GM12891 (cell line): Measurements from ENCODE around the gene SF3B4.

Experiments used
- DNase-seq: peaks from one replicate; pipeline ENCODE4 v3.0.0; 2011; ENCODE audit warnings: low spot score; ENCODE audit not compliant: insufficient read length
- FAIRE-seq: peaks from 2 replicates; lab custom pipeline; 2011; peaks lifted over from hg19 to GRCh38; lab: Jason Lieb, UNC
- PAX5 ChIP-seq: IDR thresholded peaks from 2 replicates; pipeline ENCODE4 v1.6.1; 2011; ENCODE audit warnings: low read length, moderate library complexity, mild to moderate bottlenecking; ENCODE audit not compliant: insufficient read depth, severe bottlenecking
- POLR2A ChIP-seq: IDR thresholded peaks from 2 replicates; pipeline ENCODE4 v1.6.1; 2011; ENCODE audit warnings: low read depth, low read length, control low read depth
- POLR2AphosphoS5 ChIP-seq: IDR thresholded peaks from 2 replicates; pipeline ENCODE4 v1.6.1; 2011; ENCODE audit warnings: low read depth, low read length, control low read depth
- POU2F2 ChIP-seq: IDR thresholded peaks from 2 replicates; pipeline ENCODE4 v1.6.1; 2011; ENCODE audit warnings: low read depth, mild to moderate bottlenecking, control low read depth, low read length, moderate library complexity
- SPI1 ChIP-seq: IDR thresholded peaks from 2 replicates; pipeline ENCODE4 v1.6.1; 2011; ENCODE audit warnings: low read depth, low read length, control low read depth
- TAF1 ChIP-seq: IDR thresholded peaks from 2 replicates; pipeline ENCODE4 v1.6.1; 2011; ENCODE audit warnings: low read depth, low read length, control low read depth

Gene SF3B4

DNA sequence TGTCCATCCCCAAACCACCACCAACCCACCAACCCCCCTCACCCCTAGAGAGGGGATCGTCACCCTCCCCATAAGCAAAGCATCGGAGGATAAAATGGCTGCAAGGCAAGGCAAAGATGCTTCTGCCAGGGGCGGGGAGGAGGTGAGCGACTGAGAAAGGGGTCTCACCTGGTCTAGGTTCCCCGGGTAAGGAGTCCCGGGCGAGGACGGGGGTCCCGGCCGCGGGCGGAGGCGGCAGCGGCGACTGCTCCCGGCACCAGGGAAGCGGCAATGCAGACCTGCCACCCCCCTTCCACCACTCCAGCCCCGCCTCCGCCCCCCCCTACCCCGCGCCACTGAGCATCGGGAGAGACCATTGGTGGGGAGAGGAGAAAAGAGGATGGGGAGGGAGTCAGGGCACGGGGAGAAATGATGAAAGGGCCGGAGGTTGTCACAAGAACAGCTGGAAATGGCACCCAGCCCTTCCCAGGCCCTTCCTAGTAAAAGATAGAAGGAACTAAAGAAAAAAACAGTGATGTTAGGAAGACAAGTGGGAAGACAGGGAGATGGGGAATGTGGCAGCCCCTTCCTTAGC, 9.9 kb downstream of the SF3B4 start, which contains the start of gene SV2A:
Gene SV2A (minus strand): TSS at position 274 of the 574 bp plus-strand sequence. CDS start 4,004 bp downstream, outside the sequence.
- DNase-seq (no peak), FAIRE-seq (no peak)
- TF ChIP-seq TAF1, result no peak
- no peak for TF ChIP-seq PAX5
- no peak for TF ChIP-seq SPI1
- TF ChIP-seq POU2F2, result no peak
- TF ChIP-seq POLR2AphosphoS5, result no peak
- TF ChIP-seq POLR2A, result no peak

GRCh38 chr1:149916898-149917252, 10.7 kb downstream of the SF3B4 start:
- TF ChIP-seq PAX5 (no peak), SPI1 (no peak), TAF1 (no peak), POLR2AphosphoS5 (no peak), POU2F2 (no peak), POLR2A (no peak)
- FAIRE-seq (no peak), DNase-seq (no peak)

DNA sequence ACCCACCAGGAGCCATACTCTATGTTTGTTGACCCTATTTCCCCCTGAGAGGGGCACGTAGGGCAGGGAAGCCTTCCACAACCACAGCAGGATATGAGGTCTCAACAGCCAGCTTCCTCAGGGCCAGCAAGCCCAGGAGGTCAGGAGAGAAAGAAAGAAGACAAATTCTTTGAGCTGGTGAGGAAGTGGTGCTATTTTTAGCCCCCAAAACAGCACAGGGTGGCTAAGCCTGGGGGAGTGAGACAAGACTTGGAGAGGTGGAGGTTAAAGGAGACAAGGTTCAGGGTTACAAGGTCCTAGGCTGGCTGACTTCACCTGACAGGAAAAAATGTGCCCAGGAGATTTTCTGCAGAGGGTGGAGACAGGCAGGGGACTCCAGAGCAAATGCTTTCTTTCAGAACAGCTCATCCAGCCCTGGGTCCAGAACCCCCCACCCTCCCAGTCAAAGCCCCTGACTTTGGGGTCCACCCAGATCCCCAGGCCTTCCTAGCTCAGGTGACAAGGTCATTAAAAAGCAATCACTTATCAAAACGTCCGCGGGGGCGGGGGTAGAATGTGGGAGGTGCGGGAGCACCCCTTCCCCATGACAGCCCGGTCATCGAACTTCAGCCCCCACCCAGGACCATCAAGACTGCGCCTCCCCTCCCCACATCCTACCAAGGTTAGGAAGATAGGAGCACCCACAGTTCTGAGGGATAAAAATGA, 11.3 kb downstream of the SF3B4 start:
- DNase-seq (no peak), FAIRE-seq (no peak)
- TF ChIP-seq TAF1 (no peak), POU2F2 (no peak), SPI1 (peak; percentile 55)

DNA sequence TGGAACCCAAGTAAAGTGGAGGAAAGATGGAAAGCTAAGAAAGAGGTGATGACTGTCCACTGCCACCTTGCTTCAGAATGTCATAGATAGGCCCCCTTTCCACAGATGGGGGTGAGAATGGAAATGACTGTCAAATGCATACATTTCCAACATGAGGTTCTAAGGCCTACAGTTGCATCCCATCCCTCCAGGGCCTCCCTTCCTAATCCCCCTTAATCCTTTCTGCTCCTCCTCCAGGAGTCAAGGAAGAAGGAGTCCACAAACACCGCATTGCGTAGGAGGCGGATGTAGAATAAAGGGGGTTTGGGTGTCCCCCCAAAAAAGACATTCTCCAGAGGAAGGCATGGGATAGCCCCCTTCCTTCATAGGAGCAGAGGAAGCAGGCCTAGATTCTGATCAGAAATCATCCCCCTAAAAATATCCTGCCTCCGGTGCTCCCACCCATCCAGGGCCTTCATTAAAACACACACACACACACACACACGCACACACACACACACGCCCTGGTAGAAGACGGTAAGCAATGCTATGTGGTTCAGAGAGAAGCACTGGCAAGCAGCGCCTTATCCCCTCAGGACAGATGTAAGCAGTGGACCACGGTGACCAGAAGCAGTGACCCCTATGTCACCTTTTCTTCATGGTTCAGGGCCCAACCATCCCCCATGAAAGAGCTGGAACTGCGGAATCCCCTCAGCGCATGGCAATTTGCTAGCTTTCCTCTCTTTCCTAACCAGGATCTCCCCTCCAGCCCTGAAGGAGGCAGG, 12.0 kb downstream of the SF3B4 start:
- no peak for DNase-seq
- peak; percentile 16 for FAIRE-seq
- TF ChIP-seq POLR2AphosphoS5 (no peak), PAX5 (no peak), POLR2A (no peak)

- TF ChIP-seq PAX5 (no peak), SPI1 (peak; percentile 31; the same call in 1 of the 2 replicates), POU2F2 (no peak), TAF1 (no peak), POLR2A (no peak), POLR2AphosphoS5 (no peak)
- FAIRE-seq (no peak), DNase-seq (no peak)
Measured at GRCh38 chr1:149914545-149914944, 13.1 kb downstream of the SF3B4 start.

DNA sequence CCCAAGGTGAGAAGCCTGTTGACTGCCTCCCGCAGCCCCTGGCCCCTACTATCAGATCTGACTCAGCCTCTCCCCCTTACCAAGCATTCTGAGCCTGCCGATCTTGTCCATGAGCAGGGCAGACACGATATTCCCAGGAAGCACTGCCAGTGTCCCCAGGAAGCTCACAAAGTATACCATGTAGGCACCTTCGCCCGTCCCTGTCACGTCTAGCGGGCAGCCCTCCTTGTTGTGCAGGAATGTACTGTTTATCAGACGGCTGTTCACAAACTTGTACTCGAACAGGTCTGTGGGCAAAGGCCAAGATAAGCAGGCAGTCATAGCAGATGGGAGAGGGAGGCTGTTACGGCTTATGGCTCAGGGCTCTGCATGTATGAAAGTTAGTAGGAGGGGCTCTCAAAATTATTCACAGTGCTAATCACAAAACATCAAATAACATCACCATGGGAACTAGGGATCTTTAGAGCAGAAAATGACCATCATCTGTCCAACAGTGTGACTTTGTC, 21.0 kb downstream of the SF3B4 start:
- TF ChIP-seq POU2F2, result no peak
- no peak for TF ChIP-seq POLR2A
- no peak for TF ChIP-seq POLR2AphosphoS5
- no peak for TF ChIP-seq PAX5
- TF ChIP-seq SPI1, result no peak
- no peak for TF ChIP-seq TAF1
- no peak for DNase-seq
- no peak for FAIRE-seq

DNA sequence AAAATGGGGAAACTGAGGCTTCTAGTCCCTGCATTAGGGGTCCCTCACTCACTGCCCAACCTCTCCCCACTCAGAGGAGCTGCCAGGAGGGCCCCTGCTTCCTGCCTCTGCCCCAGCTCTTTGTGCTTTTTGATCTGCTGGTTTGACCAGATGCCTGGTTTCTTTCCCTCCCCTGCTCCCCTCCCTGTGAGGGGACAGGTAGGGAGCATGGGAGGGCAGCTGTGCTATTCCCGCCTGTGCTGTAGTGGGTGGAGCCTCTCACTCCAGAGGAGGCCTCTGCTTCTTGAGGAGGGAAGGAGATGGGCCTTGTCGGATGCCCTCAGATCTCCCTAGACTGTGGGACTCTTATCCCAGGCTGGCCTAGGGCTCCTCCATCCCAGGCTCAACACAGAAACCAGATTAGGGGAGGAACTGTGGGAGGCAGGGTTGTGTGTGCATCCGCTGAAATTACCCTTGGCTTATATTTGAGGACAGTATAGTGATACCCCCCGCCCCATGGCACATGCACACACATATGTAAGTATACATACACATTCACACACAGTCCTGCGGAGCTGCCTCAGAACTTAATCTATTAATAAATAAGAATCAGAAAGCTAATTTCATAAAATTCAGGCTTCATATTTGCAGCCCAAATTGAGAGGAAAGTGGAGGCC, 23.6 kb downstream of the SF3B4 start:
- FAIRE-seq (no peak), DNase-seq (no peak)
- TF ChIP-seq POU2F2 (no peak), PAX5 (no peak), SPI1 (no peak), POLR2A (no peak), POLR2AphosphoS5 (no peak), TAF1 (no peak)

DNA sequence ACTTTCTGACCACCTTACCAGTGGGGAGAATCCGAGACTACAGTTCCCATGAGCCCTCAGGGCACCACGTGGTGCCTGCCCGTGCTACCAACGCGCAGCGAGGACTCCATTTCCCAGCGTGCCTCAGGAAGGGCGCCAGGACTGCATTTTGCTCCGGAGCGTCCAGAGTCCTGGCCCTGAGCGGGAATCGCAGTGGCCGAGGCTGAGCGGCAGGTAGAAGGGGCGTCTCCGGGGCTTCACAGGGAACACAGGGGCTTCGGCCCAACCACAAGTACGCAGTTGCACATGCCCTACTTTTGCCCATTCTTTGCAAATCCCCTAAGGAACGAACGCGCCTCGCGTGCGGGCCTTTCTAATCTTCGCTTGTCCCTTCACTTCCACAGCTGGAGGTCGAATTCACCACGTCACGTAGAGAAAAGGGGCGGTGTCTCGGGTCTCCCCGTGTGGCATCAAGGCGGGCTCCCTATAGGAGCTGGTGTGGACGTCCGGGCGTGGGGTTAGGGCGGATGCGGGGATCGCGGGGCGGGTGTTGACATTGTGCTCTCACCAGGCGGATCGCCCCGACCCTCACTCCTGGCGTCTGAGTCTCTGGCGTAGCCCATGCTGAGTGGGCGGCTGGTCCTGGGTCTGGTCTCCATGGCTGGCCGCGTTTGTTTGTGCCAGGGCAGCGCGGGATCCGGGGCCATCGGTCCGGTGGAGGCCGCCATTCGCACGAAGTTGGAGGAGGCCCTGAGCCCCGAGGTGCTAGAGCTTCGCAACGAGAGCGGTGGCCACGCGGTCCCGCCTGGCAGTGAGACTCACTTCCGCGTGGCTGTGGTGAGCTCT, 27.9 kb downstream of the SF3B4 start, which contains the start of gene BOLA1:
Gene BOLA1 (plus strand): TSS at position 109 of the 825 bp plus-strand sequence. CDS start 492 bp downstream, at position 601.
- DNase-seq (peak; percentile 94), FAIRE-seq (peak; percentile 99)
- TF ChIP-seq TAF1 (0 out of 2 replicates have a peak, but pooled peaks have one; percentile 30), POU2F2 (peak; percentile 44; the same call in 1 of the 2 replicates), POLR2AphosphoS5 (peak; percentile 72), PAX5 (no peak), SPI1 (no peak), POLR2A (0 out of 2 replicates have a peak, but pooled peaks have one; percentile 58)
